Vagina (tissue), 2 donors: Measurements from ENCODE around the gene ATP1A4.

Experiments used
- CTCF ChIP-seq, 3 experiments: fragments of 450-650 bp in 2 of 3; fragments of 200-600 bp in 1 of 3; sonication (generic) in 1 of 3; IDR thresholded peaks; one replicate each; pipeline ENCODE4 v1.5.1; 2017 to 2019; ENCODE audit warnings: antibody characterized with exemption in 3 of 3, mild to moderate bottlenecking in 2 of 3, moderate library complexity in 2 of 3
- POLR2A ChIP-seq, 2 donors: fragments of 450-650 bp; IDR thresholded peaks; one replicate each; pipeline ENCODE4 v1.6.1; 2017; ENCODE audit warnings: antibody characterized with exemption in 2 of 2, mild to moderate bottlenecking in 2 of 2, moderate library complexity in 2 of 2

GRCh38 chr1:160112357-160112756, 39.0 kb upstream of the ATP1A4 start:
- no peak for TF ChIP-seq CTCF (IDR thresholded peaks at IDR 0.05)
- no peak for TF ChIP-seq POLR2A (IDR thresholded peaks at IDR 0.05)
